ENCODE measurements around the gene DNAJB12.
"Not testable (repeated sequence)": the region's sequence is repeated elsewhere in the genome, so short reads cannot be mapped to it uniquely, and the experiment has no call there.

Gene DNAJB12

DNA sequence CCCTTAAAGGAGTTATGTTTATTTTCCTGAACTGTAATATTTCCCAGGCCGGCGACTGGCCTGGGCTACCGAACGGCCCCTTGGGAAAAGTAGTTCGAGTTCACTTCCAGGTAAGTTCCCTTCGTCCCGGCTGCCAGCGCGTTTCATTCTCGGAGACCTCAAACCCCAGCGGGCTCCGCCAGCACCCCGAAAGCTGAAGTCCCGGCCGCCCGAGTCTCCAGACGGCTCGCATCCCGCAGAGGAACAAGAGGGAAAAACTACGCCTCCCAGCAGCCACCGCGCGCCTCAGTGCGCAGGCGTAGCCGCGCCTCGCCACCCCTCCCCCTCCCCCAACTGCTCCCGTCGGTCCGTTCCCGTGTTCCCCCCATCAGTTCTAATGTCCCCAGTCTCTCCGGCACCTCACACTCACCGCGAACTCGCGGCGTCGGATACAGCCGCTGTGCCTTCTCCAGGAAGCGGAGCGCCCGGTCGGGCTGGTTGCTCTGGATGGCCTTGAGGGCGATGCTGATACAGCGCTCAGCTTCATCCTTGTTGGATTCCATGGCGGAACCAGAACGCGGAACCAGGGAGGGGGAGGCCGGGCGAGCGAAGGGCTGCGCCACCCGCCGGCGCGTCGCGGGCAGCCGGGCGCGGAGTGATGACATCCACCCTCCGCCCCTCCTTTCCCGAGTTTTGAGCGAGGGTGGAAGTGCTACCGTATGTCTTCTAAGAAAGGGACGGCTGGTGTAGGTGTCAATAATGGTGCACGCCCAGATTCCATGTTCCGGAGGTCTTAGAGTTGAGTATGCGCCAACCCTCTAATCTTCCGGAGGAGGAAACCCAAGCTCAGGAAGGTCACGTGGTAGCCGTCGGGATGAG, at the start of gene DNAJB12:
TSS of gene DNAJB12 (minus strand) at position 564 of the 858 bp plus-strand sequence. CDS start at position 542, 22 bp downstream.
- POLR2A ChIA-PET: interaction anchor here (0.7 to 2.7 kb wide), 3 partner anchors 10 to 916 kb away, joined by 3 to 11 read pairs (median 4); partner anchors contain the start of gene DDIT4
- H3K4me3 ChIP-seq (ENCODE audit: low read depth, low read length): peak within 1 kb of the TSS; percentile 100
- peak; percentile 56 for DNase-seq (ENCODE audit: low read depth, low spot score)
- TF ChIP-seq, protein P1, sequence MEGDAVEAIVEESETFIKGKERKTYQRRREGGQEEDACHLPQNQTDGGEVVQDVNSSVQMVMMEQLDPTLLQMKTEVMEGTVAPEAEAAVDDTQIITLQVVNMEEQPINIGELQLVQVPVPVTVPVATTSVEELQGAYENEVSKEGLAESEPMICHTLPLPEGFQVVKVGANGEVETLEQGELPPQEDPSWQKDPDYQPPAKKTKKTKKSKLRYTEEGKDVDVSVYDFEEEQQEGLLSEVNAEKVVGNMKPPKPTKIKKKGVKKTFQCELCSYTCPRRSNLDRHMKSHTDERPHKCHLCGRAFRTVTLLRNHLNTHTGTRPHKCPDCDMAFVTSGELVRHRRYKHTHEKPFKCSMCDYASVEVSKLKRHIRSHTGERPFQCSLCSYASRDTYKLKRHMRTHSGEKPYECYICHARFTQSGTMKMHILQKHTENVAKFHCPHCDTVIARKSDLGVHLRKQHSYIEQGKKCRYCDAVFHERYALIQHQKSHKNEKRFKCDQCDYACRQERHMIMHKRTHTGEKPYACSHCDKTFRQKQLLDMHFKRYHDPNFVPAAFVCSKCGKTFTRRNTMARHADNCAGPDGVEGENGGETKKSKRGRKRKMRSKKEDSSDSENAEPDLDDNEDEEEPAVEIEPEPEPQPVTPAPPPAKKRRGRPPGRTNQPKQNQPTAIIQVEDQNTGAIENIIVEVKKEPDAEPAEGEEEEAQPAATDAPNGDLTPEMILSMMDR (IDR thresholded peaks at IDR 0.05; ENCODE audit: insufficient read depth, low read length, missing control alignments): no peak
- CTCF ChIA-PET: interaction anchor here (1.1 to 4.6 kb wide), 4 partner anchors 10 to 521 kb away, joined by 3 to 35 read pairs (median 8); no protein-coding TSS in a partner anchor

DNA sequence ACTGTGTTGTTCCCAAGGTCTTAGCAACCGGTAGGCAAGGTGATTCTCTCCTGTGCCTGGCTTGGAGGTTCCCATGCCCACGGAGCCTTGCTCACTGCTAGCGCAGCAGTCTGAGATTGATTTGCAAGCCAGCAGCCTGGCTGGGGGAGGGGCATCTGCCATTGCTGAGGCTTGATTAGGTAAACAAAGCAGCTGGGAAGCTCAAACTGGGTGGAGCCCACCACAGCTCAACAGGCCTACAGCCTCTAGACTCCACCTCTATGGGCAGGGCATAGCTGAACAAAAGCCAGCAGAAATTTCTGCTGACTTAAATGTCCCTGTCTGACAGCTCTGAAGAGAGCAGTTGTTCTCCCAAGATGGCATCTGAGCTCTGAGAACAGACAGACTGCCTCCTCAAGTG, 40.9 kb upstream of the DNAJB12 start:
- H3K4me3 ChIP-seq (ENCODE audit: low read depth, low read length); POLR2A ChIA-PET; DNase-seq (ENCODE audit: low read depth, low spot score); CTCF ChIA-PET: not testable (repeated sequence)

DNA sequence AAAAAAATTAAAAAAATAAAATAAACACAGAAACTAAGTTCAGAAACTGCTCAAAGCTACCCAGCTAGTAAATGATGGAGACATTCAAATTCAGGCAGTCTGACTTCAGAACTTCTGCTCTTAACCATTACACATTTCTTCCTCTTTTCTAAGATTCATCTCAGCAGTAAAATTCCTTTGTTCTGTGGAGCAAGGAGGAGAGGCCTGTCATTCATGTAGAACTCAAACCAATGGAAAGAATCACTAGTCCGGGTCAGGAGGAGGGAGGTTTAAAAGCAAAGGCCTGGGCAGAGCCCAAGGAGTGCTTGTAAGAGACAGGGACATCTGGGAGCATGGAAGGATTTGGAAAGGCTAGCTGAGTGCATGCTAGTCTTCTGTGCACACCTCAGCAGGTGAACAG, 37.9 kb upstream of the DNAJB12 start:
- ChIA-PET CTCF (no interaction called here), POLR2A (no interaction called here)
- TF ChIP-seq, protein P1 (IDR thresholded peaks at IDR 0.05; ENCODE audit: insufficient read depth, low read length, missing control alignments): no peak
- DNase-seq (ENCODE audit: low read depth, low spot score): no peak
- no peak overlapping the region for H3K4me3 ChIP-seq (ENCODE audit: low read depth, low read length)

DNA sequence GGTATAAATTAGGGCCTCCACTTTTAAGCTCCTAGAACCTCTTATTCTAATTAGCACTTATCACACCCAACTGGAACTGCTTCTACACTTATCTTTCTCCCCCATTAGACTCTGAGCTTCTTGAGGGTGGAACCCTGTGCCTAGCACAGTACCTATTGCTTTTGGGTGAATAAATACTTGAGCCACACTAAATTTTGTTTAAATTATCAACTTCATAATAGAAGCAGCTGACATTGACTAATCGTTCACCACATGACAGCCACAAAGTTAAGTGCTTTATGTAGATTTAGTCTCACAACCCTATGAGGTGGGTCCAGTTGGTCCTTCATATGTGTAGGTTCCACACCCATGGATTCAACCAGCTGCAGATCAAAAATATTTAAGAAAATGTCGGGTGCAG, 36.0 kb upstream of the DNAJB12 start:
- POLR2A ChIA-PET: no interaction called here
- H3K4me3 ChIP-seq (ENCODE audit: low read depth, low read length): no peak overlapping the region
- TF ChIP-seq, protein P1 (IDR thresholded peaks at IDR 0.05; ENCODE audit: insufficient read depth, low read length, missing control alignments): no peak
- CTCF ChIA-PET: interaction anchor here (0.8 kb wide), 1 partner anchor 272 kb away, joined by 3 read pairs; no protein-coding TSS in a partner anchor
- DNase-seq (ENCODE audit: low read depth, low spot score): no peak

DNA sequence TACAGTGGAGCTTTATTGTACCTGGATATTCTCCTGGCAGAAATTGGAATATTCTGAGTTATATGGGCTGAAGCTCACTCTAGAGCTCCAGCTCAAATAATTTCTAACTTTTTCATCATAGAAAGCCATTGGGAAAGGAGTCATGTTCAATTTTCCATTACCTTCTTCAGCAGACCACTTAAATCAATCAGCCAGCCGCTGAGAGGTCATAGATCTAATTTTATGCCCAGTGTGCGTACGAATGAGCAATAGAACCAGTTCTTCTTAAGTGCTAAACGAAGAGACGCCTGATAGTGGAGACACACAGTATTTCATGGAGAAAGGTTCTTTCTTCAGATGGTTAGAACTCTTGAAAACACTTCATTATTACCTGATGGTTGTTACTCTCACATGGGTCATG, 35.0 kb upstream of the DNAJB12 start:
- CTCF ChIA-PET: interaction anchor here (1.7 kb wide), 1 partner anchor 15 kb away, joined by 4 read pairs; no protein-coding TSS in a partner anchor
- TF ChIP-seq, protein P1 (IDR thresholded peaks at IDR 0.05; ENCODE audit: insufficient read depth, low read length, missing control alignments): no peak

DNA sequence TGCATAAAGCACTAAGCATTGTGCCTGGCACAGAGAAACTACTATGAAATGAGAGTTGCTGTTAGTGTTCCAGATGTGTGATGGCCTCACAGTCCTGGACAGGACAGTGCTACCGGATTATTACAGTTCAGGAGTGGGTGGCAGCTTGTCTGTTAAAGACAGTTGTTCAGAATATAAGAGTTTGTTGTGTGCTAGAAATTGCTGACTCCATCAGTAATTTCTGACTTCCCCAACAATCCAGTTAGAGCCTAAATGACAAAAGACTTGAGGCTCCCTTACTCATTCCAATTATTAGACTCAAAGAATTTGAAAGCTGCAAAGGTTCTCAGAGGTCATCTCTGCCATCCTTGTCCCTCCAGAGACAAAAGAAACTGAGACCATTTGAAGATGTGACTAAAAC, 34.3 kb upstream of the DNAJB12 start:
- no peak overlapping the region for H3K4me3 ChIP-seq (ENCODE audit: low read depth, low read length)
- ChIA-PET CTCF (interaction anchor here (0.8 to 1.7 kb wide), 2 partner anchors 14 to 24 kb away, joined by 3 to 4 read pairs; no protein-coding TSS in a partner anchor), POLR2A (no interaction called here)
- DNase-seq (ENCODE audit: low read depth, low spot score): no peak
- TF ChIP-seq, protein P1 (IDR thresholded peaks at IDR 0.05; ENCODE audit: insufficient read depth, low read length, missing control alignments): no peak

More for the DNA sequence above, 35.0 kb upstream of the DNAJB12 start:
- DNase-seq (ENCODE audit: low read depth, low spot score): no peak
- POLR2A ChIA-PET: no interaction called here
- no peak overlapping the region for H3K4me3 ChIP-seq (ENCODE audit: low read depth, low read length)
